ENCODE measurements around the gene PKDREJ. TPM values are rescaled to one million over a fixed set of nuclear protein-coding genes. Genes with fewer than 3 reads are reported as not detected.

Gene PKDREJ
- total and polyA plus RNA-seq, 2 experiments from 2014 or later, result not detected

DNA sequence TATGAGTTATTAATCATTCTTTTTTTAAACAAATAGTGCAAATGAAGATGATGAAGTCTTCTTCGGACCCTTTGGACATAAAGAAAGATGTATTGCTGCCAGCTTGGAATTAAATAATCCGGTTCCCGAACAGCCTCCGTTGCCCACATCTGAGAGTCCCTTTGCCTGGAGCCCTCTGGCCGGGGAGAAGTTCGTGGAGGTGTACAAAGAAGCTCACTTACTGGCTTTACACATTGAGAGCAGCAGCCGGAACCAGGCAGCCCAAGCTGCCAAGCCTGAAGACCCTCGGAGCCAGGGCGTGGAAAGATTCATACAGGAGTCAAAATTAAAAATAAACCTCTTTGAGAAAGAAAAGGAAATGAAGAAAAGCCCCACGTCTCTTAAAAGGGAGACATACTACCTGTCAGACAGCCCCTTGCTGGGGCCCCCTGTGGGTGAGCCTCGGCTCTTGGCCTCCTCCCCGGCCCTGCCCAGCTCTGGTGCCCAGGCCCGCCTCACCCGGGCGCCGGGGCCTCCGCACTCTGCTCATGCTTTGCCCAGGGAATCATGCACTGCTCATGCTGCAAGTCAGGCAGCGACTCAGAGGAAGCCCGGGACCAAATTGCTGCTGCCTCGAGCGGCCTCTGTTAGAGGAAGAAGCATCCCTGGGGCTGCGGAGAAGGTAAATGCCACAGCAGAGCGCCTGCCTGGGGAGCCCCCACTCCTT is 45.3 kb upstream of the PKDREJ start:
- TF ChIP-seq NANOG (IDR thresholded peaks at IDR 0.05; ENCODE audit: borderline replicate concordance) (no peak), ZNF114 (CRISPR knock-in tag; IDR thresholded peaks at IDR 0.05) (no peak), EZH2 (IDR thresholded peaks at IDR 0.05; ENCODE audit: low read depth, unreplicated experiment) (no peak), CREB1 (CRISPR knock-in tag; IDR thresholded peaks at IDR 0.05; ENCODE audit: low read depth) (no peak), STAT1 (IDR thresholded peaks at IDR 0.05; ENCODE audit: unreplicated experiment) (no peak), POLR2AphosphoS5 (IDR thresholded peaks at IDR 0.05; ENCODE audit: low read depth) (no peak), EZH2phosphoT487 (IDR thresholded peaks at IDR 0.05; ENCODE audit: unreplicated experiment) (no peak), ZNF331 (CRISPR knock-in tag; IDR thresholded peaks at IDR 0.05; ENCODE audit: low read depth) (no peak), JUNB (IDR thresholded peaks at IDR 0.05; ENCODE audit: unreplicated experiment) (no peak)
- TF ChIP-seq, protein P1, sequence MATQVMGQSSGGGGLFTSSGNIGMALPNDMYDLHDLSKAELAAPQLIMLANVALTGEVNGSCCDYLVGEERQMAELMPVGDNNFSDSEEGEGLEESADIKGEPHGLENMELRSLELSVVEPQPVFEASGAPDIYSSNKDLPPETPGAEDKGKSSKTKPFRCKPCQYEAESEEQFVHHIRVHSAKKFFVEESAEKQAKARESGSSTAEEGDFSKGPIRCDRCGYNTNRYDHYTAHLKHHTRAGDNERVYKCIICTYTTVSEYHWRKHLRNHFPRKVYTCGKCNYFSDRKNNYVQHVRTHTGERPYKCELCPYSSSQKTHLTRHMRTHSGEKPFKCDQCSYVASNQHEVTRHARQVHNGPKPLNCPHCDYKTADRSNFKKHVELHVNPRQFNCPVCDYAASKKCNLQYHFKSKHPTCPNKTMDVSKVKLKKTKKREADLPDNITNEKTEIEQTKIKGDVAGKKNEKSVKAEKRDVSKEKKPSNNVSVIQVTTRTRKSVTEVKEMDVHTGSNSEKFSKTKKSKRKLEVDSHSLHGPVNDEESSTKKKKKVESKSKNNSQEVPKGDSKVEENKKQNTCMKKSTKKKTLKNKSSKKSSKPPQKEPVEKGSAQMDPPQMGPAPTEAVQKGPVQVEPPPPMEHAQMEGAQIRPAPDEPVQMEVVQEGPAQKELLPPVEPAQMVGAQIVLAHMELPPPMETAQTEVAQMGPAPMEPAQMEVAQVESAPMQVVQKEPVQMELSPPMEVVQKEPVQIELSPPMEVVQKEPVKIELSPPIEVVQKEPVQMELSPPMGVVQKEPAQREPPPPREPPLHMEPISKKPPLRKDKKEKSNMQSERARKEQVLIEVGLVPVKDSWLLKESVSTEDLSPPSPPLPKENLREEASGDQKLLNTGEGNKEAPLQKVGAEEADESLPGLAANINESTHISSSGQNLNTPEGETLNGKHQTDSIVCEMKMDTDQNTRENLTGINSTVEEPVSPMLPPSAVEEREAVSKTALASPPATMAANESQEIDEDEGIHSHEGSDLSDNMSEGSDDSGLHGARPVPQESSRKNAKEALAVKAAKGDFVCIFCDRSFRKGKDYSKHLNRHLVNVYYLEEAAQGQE (IDR thresholded peaks at IDR 0.05; ENCODE audit: unreplicated experiment), result no peak
- TF ChIP-seq, protein P2, sequence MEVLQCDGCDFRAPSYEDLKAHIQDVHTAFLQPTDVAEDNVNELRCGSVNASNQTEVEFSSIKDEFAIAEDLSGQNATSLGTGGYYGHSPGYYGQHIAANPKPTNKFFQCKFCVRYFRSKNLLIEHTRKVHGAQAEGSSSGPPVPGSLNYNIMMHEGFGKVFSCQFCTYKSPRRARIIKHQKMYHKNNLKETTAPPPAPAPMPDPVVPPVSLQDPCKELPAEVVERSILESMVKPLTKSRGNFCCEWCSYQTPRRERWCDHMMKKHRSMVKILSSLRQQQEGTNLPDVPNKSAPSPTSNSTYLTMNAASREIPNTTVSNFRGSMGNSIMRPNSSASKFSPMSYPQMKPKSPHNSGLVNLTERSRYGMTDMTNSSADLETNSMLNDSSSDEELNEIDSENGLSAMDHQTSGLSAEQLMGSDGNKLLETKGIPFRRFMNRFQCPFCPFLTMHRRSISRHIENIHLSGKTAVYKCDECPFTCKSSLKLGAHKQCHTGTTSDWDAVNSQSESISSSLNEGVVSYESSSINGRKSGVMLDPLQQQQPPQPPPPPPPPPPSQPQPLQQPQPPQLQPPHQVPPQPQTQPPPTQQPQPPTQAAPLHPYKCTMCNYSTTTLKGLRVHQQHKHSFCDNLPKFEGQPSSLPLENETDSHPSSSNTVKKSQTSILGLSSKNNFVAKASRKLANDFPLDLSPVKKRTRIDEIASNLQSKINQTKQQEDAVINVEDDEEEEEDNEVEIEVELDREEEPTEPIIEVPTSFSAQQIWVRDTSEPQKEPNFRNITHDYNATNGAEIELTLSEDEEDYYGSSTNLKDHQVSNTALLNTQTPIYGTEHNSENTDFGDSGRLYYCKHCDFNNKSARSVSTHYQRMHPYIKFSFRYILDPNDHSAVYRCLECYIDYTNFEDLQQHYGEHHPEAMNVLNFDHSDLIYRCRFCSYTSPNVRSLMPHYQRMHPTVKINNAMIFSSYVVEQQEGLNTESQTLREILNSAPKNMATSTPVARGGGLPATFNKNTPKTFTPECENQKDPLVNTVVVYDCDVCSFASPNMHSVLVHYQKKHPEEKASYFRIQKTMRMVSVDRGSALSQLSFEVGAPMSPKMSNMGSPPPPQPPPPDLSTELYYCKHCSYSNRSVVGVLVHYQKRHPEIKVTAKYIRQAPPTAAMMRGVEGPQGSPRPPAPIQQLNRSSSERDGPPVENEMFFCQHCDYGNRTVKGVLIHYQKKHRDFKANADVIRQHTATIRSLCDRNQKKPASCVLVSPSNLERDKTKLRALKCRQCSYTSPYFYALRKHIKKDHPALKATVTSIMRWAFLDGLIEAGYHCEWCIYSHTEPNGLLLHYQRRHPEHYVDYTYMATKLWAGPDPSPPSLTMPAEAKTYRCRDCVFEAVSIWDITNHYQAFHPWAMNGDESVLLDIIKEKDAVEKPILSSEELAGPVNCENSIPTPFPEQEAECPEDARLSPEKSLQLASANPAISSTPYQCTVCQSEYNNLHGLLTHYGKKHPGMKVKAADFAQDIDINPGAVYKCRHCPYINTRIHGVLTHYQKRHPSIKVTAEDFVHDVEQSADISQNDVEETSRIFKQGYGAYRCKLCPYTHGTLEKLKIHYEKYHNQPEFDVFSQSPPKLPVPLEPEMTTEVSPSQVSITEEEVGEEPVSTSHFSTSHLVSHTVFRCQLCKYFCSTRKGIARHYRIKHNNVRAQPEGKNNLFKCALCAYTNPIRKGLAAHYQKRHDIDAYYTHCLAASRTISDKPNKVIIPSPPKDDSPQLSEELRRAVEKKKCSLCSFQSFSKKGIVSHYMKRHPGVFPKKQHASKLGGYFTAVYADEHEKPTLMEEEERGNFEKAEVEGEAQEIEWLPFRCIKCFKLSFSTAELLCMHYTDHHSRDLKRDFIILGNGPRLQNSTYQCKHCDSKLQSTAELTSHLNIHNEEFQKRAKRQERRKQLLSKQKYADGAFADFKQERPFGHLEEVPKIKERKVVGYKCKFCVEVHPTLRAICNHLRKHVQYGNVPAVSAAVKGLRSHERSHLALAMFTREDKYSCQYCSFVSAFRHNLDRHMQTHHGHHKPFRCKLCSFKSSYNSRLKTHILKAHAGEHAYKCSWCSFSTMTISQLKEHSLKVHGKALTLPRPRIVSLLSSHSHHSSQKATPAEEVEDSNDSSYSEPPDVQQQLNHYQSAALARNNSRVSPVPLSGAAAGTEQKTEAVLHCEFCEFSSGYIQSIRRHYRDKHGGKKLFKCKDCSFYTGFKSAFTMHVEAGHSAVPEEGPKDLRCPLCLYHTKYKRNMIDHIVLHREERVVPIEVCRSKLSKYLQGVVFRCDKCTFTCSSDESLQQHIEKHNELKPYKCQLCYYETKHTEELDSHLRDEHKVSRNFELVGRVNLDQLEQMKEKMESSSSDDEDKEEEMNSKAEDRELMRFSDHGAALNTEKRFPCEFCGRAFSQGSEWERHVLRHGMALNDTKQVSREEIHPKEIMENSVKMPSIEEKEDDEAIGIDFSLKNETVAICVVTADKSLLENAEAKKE (CRISPR knock-in tag; IDR thresholded peaks at IDR 0.05), result no peak
- TF ChIP-seq, protein P3, sequence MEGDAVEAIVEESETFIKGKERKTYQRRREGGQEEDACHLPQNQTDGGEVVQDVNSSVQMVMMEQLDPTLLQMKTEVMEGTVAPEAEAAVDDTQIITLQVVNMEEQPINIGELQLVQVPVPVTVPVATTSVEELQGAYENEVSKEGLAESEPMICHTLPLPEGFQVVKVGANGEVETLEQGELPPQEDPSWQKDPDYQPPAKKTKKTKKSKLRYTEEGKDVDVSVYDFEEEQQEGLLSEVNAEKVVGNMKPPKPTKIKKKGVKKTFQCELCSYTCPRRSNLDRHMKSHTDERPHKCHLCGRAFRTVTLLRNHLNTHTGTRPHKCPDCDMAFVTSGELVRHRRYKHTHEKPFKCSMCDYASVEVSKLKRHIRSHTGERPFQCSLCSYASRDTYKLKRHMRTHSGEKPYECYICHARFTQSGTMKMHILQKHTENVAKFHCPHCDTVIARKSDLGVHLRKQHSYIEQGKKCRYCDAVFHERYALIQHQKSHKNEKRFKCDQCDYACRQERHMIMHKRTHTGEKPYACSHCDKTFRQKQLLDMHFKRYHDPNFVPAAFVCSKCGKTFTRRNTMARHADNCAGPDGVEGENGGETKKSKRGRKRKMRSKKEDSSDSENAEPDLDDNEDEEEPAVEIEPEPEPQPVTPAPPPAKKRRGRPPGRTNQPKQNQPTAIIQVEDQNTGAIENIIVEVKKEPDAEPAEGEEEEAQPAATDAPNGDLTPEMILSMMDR (conservative IDR thresholded peaks at IDR 0.05; ENCODE audit: low read depth in 2 of 2), result no peak
- TF ChIP-seq, protein P4, sequence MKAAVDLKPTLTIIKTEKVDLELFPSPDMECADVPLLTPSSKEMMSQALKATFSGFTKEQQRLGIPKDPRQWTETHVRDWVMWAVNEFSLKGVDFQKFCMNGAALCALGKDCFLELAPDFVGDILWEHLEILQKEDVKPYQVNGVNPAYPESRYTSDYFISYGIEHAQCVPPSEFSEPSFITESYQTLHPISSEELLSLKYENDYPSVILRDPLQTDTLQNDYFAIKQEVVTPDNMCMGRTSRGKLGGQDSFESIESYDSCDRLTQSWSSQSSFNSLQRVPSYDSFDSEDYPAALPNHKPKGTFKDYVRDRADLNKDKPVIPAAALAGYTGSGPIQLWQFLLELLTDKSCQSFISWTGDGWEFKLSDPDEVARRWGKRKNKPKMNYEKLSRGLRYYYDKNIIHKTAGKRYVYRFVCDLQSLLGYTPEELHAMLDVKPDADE (IDR thresholded peaks at IDR 0.05), result no peak
- Histone ChIP-seq H3K9me2 (ENCODE audit: insufficient read depth) (no peaks in the 10 kb centered on the region), H3K36me3 (ENCODE audit: insufficient read depth) (no peaks in the 10 kb centered on the region; the same call in 1 of the 2 replicates), H3K79me2 (replicated peaks; ENCODE audit: insufficient read depth) (peaks cover 48% of the 10 kb centered on the region), H2AFZ (no peak overlapping the region), H3K4me1 (ENCODE audit: insufficient read depth) (no peaks in the 10 kb centered on the region), H3K27me3 (ENCODE audit: insufficient read depth) (no peaks in the 10 kb centered on the region), H3F3A (replicated peaks; ENCODE audit: low read depth) (no peaks in the 10 kb centered on the region), H3K4me3 (no peak overlapping the region), H4K20me1 (replicated peaks; ENCODE audit: insufficient read depth) (peaks cover 15% of the 10 kb centered on the region; the same call in 1 of the 2 replicates), H3K4me2 (no peak overlapping the region), H3K27ac (ENCODE audit: low read depth) (no peak overlapping the region)
- no peak overlapping the region for H3K4me3 Mint-ChIP-seq
- H3K27ac Mint-ChIP-seq, result no peak overlapping the region
- ATAC-seq (no peak), DNase-seq (ENCODE audit: low spot score) (no peak)
- H3K36me3 Mint-ChIP-seq (ENCODE audit: low read depth), result peaks cover 28% of the 10 kb centered on the region
- H3K4me1 Mint-ChIP-seq, result no peaks in the 10 kb centered on the region
- H3K27me3 Mint-ChIP-seq (ENCODE audit: insufficient read depth, low read depth, poor library complexity), result peaks cover 2% of the 10 kb centered on the region
- no peaks in the 10 kb centered on the region for H3K9me3 Mint-ChIP-seq

Measured in GM23338 (cell line).